ENCODE data around the gene SNRPA1. TPM values are rescaled to one million over a fixed set of nuclear protein-coding genes. Genes with fewer than 3 reads are reported as not detected.

SNRPA1 gene
- total and polyA plus RNA-seq, 2 donors (not counting 3 experiments of a cell fraction or from before 2014, with no cell fraction given), result 68.5 to 82.7 TPM

- no peak for TF ChIP-seq MYC (IDR thresholded peaks at IDR 0.05; ENCODE audit: low read depth, low read length)
- no peak for TF ChIP-seq MAX (IDR thresholded peaks at IDR 0.05; ENCODE audit: insufficient read depth, insufficient read length)
- no peak for TF ChIP-seq JUN (IDR thresholded peaks at IDR 0.05; ENCODE audit: borderline replicate concordance, insufficient read depth, insufficient read length, low read depth)
- TF ChIP-seq EZH2 (IDR thresholded peaks at IDR 0.05; ENCODE audit: borderline replicate concordance, low read depth, low read length, severe bottlenecking), result no peak
- no peak for TF ChIP-seq POLR2AphosphoS5 (IDR thresholded peaks at IDR 0.05; ENCODE audit: insufficient read depth, low read depth, low read length)
- TF ChIP-seq GATA2 (IDR thresholded peaks at IDR 0.05; ENCODE audit: insufficient read depth, insufficient read length, low read depth, low read length), result no peak
- no peak for TF ChIP-seq FOS (IDR thresholded peaks at IDR 0.05; ENCODE audit: borderline replicate concordance, insufficient read depth, low read length)
- TF ChIP-seq CTCF (IDR thresholded peaks at IDR 0.05; ENCODE audit: extremely low read depth in 1 of 2, insufficient read depth in 1 of 2, low read depth in 1 of 2, low read length in 2 of 2), result no peak
- no peak for TF ChIP-seq POLR2A (IDR thresholded peaks at IDR 0.05; ENCODE audit: low read depth, low read length)
- intact Hi-C loops (cut with micrococcal nuclease), result no loop called here
- Histone ChIP-seq H3K36me3 (ENCODE audit: control insufficient read depth in 2 of 2, extremely low read depth in 1 of 2, insufficient read depth in 2 of 2, low read length in 2 of 2) (no peaks in the 10 kb centered on the region), H3K79me2 (ENCODE audit: control insufficient read depth, insufficient read depth, low read length) (no peaks in the 10 kb centered on the region), H3K4me1 (ENCODE audit: control insufficient read depth, extremely low read depth, insufficient read depth, low read length) (no peaks in the 10 kb centered on the region), H3K9me3 (replicated peaks; ENCODE audit: control insufficient read depth, insufficient read depth, low read length) (no peaks in the 10 kb centered on the region), H4K20me1 (replicated peaks; ENCODE audit: control insufficient read depth, extremely low read depth, insufficient read depth, low read length) (no peaks in the 10 kb centered on the region), H3K4me3 (replicated peaks in 1 of 3; ENCODE audit: insufficient read depth in 1 of 3, low read depth in 1 of 3, low read length in 3 of 3) (no peak overlapping the region), H3K27ac (ENCODE audit: insufficient read depth, low read depth, low read length) (no peak overlapping the region), H2AFZ (ENCODE audit: low read depth, low read length) (no peak overlapping the region), H3K9me1 (replicated peaks; ENCODE audit: control insufficient read depth, extremely low read depth, insufficient read depth, low read length) (no peaks in the 10 kb centered on the region), H3K27me3 (ENCODE audit: control insufficient read depth in 2 of 2, insufficient read depth in 2 of 2, low read length in 2 of 2) (no peaks in the 10 kb centered on the region), H3K4me2 (ENCODE audit: insufficient read depth, low read length) (no peak overlapping the region), H3K9ac (replicated peaks; ENCODE audit: extremely low read depth, insufficient read depth, low read length) (no peak overlapping the region)
- no peak for DNase-seq (ENCODE audit: low read depth, low spot score)
- dilution Hi-C loops (cut with MboI; ENCODE audit: extremely low pct_ligation_motif_present, low sequenced_read_pairs), result no loop called here
- ChIA-PET CTCF (no interaction called here), POLR2A (no interaction called here)
- no peak for FAIRE-seq
- BruUV-seq (replicated peaks), result no TSS peak
These were observed 22.4 kb upstream of the SNRPA1 start for GRCh38 chr15:101317336-101317872.

Measured in endothelial cell of umbilical vein (primary cell).